Measurements from ENCODE around the gene RPL12.

The RPL12 gene

DNA sequence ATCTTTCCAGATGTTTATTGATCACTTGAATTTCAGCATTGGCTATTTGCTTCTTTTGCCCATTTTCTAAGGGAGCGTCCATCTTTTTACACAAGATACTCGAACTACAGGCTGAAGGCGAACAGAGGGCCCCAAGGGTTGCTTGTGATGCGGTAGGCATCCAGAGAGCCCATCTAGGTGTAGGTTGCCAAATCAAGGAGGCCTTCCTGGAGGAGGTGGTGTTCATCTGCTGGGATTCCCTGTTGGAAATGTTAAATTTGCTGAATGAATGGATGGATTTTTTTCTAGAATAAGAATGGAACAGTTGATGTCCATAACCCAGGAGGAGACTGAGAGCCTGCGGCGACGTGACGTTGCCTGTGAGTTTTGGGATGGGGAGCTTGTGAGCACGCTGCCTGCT is 31.5 kb upstream of the RPL12 start:
- H3K36me3 ChIP-seq, result peaks cover 69 to 92% (median 90%) of the 10 kb centered on the region in 3 donors
- no peak overlapping the region for H3K27ac ChIP-seq
- no peak overlapping the region for H3K4me3 ChIP-seq
- intact Hi-C loops (cut with DNase I; ENCODE audit: low total_unique reads), result no loop called here
- no peaks in the 10 kb centered on the region for H3K9me3 ChIP-seq
- TF ChIP-seq, protein P1, sequence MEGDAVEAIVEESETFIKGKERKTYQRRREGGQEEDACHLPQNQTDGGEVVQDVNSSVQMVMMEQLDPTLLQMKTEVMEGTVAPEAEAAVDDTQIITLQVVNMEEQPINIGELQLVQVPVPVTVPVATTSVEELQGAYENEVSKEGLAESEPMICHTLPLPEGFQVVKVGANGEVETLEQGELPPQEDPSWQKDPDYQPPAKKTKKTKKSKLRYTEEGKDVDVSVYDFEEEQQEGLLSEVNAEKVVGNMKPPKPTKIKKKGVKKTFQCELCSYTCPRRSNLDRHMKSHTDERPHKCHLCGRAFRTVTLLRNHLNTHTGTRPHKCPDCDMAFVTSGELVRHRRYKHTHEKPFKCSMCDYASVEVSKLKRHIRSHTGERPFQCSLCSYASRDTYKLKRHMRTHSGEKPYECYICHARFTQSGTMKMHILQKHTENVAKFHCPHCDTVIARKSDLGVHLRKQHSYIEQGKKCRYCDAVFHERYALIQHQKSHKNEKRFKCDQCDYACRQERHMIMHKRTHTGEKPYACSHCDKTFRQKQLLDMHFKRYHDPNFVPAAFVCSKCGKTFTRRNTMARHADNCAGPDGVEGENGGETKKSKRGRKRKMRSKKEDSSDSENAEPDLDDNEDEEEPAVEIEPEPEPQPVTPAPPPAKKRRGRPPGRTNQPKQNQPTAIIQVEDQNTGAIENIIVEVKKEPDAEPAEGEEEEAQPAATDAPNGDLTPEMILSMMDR (IDR thresholded peaks at IDR 0.05), result no peak
- no peak for DNase-seq
- H3K27me3 ChIP-seq, result no peaks in the 10 kb centered on the region
- no peaks in the 10 kb centered on the region for H3K4me1 ChIP-seq

DNA sequence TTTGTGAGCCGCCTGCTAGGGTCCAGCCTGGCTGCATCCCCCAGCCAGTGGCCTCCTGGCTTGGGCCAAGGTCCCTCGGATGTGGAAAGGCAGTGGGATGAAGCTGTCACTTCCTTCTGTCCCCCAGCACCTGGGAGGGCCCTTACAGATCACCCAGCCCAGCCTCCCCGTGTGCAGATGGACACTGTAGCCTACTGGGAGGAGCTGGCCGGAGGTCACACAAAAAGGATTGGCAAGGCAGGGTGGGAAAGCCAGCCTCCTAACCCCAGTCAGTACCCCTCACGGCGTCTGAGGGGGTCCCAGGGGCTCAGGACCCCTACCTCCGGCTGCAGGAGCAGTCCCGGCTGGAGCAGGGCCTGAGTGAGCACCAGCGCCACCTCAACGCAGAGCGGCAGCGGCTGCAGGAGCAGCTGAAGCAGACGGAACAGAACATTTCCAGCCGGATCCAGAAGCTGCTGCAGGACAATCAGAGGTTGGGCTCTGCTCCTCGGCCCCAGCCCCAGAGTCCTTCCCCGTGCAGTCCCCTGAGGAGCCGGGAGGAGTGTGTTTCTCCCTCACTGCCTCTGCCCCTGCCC is 28.4 kb upstream of the RPL12 start:
- no peak overlapping the region for H3K27ac ChIP-seq
- H3K9me3 ChIP-seq, result no peaks in the 10 kb centered on the region
- no peaks in the 10 kb centered on the region for H3K27me3 ChIP-seq
- no peak for DNase-seq
- H3K36me3 ChIP-seq, result peaks cover 62 to 91% (median 84%) of the 10 kb centered on the region in 3 donors
- TF ChIP-seq, protein P1 (IDR thresholded peaks at IDR 0.05), result no peak
- intact Hi-C loops (cut with DNase I; ENCODE audit: low total_unique reads), result no loop called here
- no peak overlapping the region for H3K4me3 ChIP-seq
- no peaks in the 10 kb centered on the region for H3K4me1 ChIP-seq

DNA sequence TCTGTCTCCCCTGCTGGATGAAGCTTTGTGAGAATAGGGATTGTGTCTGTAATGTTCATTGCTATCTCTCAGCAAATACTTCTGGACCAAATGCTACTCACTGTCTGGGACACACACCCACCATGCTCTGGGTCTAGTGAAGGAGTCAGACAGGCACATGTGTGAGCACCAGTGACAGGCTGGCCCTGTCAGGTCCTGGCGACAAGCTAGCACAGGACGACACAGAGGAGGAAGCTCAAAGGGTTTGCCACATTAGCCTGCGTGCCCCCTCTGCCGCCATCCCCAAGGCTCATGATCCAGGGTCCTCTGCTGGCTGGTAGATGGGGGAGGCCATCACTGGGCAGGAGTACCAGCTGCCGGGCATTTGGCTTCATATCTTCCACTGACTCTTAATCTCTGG is 23.4 kb upstream of the RPL12 start:
- H3K27ac ChIP-seq, result no peak overlapping the region
- no peak overlapping the region for H3K4me3 ChIP-seq
- TF ChIP-seq, protein P1 (IDR thresholded peaks at IDR 0.05), result no peak
- no peaks in the 10 kb centered on the region for H3K4me1 ChIP-seq
- no peak for DNase-seq
- peaks cover 43 to 85% (median 72%) of the 10 kb centered on the region in 3 donors for H3K36me3 ChIP-seq
- H3K27me3 ChIP-seq, result no peaks in the 10 kb centered on the region
- intact Hi-C loops (cut with DNase I; ENCODE audit: low total_unique reads), result no loop called here
- H3K9me3 ChIP-seq, result no peaks in the 10 kb centered on the region

DNA sequence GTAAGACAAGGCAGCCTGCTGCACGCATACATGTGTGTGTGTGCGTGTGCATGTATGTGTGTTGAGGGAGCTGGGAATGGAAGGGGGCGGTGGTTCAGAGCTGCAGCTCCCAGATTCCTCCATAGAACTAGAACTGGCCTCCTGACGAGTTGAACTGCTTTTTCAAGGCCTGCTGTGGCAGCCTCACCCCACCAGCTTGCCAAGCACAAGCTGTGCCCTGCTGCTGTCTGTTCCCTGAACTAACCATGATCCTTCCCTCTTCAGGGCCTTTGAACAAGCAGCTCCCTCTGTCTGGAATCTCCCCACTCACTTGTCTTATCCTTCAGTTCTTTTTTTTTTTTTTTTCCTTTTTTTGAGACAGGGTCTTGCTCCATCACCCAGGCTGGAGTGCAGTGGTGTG is 22.7 kb upstream of the RPL12 start:
- DNase-seq, result no peak
- Histone ChIP-seq H3K36me3 (peaks cover 37 to 83% (median 72%) of the 10 kb centered on the region in 3 donors), H3K4me1 (no peaks in the 10 kb centered on the region), H3K27me3 (no peaks in the 10 kb centered on the region), H3K27ac (no peak overlapping the region), H3K9me3 (no peaks in the 10 kb centered on the region), H3K4me3 (no peak overlapping the region)
- intact Hi-C loops (cut with DNase I; ENCODE audit: low total_unique reads), result no loop called here
- TF ChIP-seq, protein P1 (IDR thresholded peaks at IDR 0.05), result no peak

DNA sequence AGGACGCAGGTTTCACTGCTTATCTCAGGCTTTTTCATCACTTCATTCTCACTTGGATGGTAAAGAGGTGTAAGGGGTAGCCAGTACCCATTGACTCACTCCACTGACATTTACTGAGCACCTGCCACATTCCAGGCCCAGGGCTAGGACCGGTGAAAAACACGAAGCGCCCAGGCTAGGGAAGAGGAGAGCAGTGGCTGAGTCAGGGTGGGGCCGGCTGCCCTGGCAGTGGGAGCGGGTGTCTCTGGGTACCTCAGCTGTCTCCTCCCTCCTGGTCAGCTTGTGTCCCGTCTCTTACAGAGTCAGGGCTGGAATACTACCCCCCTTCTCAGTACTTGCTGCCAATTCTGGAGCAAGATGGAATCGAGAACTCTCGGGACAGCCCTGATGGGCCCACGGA is 22.3 kb upstream of the RPL12 start:
- H3K27ac ChIP-seq, result no peak overlapping the region
- no peaks in the 10 kb centered on the region for H3K4me1 ChIP-seq
- no peak overlapping the region for H3K4me3 ChIP-seq
- H3K9me3 ChIP-seq, result no peaks in the 10 kb centered on the region
- intact Hi-C loops (cut with DNase I; ENCODE audit: low total_unique reads), result no loop called here
- peaks cover 32 to 83% (median 72%) of the 10 kb centered on the region in 3 donors for H3K36me3 ChIP-seq
- H3K27me3 ChIP-seq, result no peaks in the 10 kb centered on the region
- TF ChIP-seq, protein P1 (IDR thresholded peaks at IDR 0.05), result no peak
- DNase-seq, result no peak

DNA sequence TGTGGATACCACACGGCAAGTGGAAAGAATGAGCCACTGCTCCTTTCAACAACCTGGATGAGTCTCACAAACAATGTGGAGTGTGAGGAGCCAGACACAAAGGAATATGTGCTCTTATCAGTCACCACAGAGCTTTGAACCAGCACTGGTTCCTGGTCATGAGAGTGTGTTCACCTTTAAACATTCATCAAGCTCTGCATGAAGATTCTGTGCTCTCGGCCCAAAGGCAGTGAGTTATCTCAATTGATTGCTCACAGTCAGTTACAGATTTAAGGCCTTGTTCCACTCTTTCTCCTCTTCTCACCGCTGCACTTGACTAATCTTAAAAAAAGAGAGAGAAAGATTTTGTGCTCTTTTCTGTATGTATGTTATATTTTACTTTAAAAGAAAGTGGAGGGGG is 19.5 kb upstream of the RPL12 start:
- Histone ChIP-seq H3K9me3 (no peaks in the 10 kb centered on the region), H3K27ac (no peak overlapping the region), H3K4me1 (no peaks in the 10 kb centered on the region), H3K4me3 (no peak overlapping the region), H3K36me3 (peaks cover 33 to 82% (median 75%) of the 10 kb centered on the region in 3 donors), H3K27me3 (no peaks in the 10 kb centered on the region)
- no peak for DNase-seq
- TF ChIP-seq, protein P1 (IDR thresholded peaks at IDR 0.05), result no peak
- intact Hi-C loops (cut with DNase I; ENCODE audit: low total_unique reads), result no loop called here
